Common myeloid progenitor, CD34-positive (primary cell): Measurements from ENCODE around the gene ADIRF.
A peak's percentile ranks its signal among the peaks of the same experiment; 100 is the strongest.
"Not testable (repeated sequence)": the region's sequence is repeated elsewhere in the genome, so short reads cannot be mapped to it uniquely, and the experiment has no call there.

Experiments used
- CTCF ChIA-PET: fragments of 350-600 bp; sonication (Branson Sonifier 250); formaldehyde crosslinking; loops from one replicate; lab custom pipeline; 2021; ENCODE audit warnings: antibody characterized with exemption; lab: Charles Lee
- POLR2A ChIA-PET: fragments of 350-600 bp; sonication (Branson Sonifier 250); formaldehyde crosslinking; loops from one replicate; lab custom pipeline; 2021; ENCODE audit warnings: antibody characterized with exemption; lab: Charles Lee
- DNase-seq, 3 donors: peaks; one replicate each; pipeline versions ENCODE4 v3.0.0 to v3.0.0-alpha.2; 2013
- H3K27ac ChIP-seq, 2 experiments: 1 replicate in 1 of 2; 2 replicates in 1 of 2; pipeline ENCODE4 v1.7.0; 2013; ENCODE audit warnings: inconsistent platforms in 2 of 2, low read length in 2 of 2, mild to moderate bottlenecking in 2 of 2, low read depth in 1 of 2, moderate library complexity in 1 of 2; ENCODE audit not compliant: severe bottlenecking in 2 of 2, insufficient read depth in 1 of 2, poor library complexity in 1 of 2
- H3K27me3 ChIP-seq, 5 experiments: replicated peaks in 2 of 5; 1 replicate in 3 of 5; 2 replicates in 2 of 5; pipeline versions ENCODE4 v1.6.1 to v1.7.0; 2013; ENCODE audit warnings: low read length in 4 of 5, mild to moderate bottlenecking in 2 of 5, moderate library complexity in 2 of 5, inconsistent platforms in 1 of 5; ENCODE audit not compliant: insufficient read depth in 5 of 5, control insufficient read depth in 4 of 5
- H3K36me3 ChIP-seq, 4 experiments: 1 replicate in 2 of 4; 2 replicates in 2 of 4; pipeline versions ENCODE4 v1.6.1 to v1.7.0; 2013; ENCODE audit warnings: low read length in 3 of 4, control low read depth in 1 of 4, mild to moderate bottlenecking in 1 of 4; ENCODE audit not compliant: control insufficient read depth in 4 of 4, insufficient read depth in 4 of 4
- H3K4me1 ChIP-seq, 4 experiments: 1 replicate in 3 of 4; 2 replicates in 1 of 4; pipeline versions ENCODE4 v1.6.1 to v1.7.1; 2013; ENCODE audit warnings: low read length in 3 of 4, mild to moderate bottlenecking in 3 of 4, control low read depth in 1 of 4, inconsistent platforms in 1 of 4, moderate library complexity in 1 of 4; ENCODE audit not compliant: control insufficient read depth in 4 of 4, insufficient read depth in 4 of 4; ENCODE audit errors: control extremely low read depth in 1 of 4
- H3K4me3 ChIP-seq, 7 experiments: 1 replicate in 4 of 7; 2 replicates in 3 of 7; pipeline versions ENCODE4 v1.5.1 to v1.7.0; 2013; ENCODE audit warnings: mild to moderate bottlenecking in 7 of 7, low read length in 6 of 7, moderate library complexity in 6 of 7, inconsistent platforms in 2 of 7, low read depth in 2 of 7, control low read depth in 1 of 7; ENCODE audit not compliant: insufficient read depth in 4 of 7, control insufficient read depth in 1 of 7; ENCODE audit errors: extremely low read depth in 1 of 7
- H3K9me3 ChIP-seq, 5 experiments: 1 replicate in 4 of 5; 2 replicates in 1 of 5; pipeline versions ENCODE4 v1.6.1 to v1.7.1; 2013; ENCODE audit warnings: low read length in 4 of 5, mild to moderate bottlenecking in 2 of 5, inconsistent platforms in 1 of 5, low read depth in 1 of 5, moderate library complexity in 1 of 5; ENCODE audit not compliant: control insufficient read depth in 4 of 5, insufficient read depth in 2 of 5; ENCODE audit errors: control extremely low read depth in 1 of 5
- WGBS: methylation state at CpG from one replicate; pipeline ENCODE4 v1.1.5; 2013; ENCODE audit not compliant: insufficient coverage; 5-methylcytosine and 5-hydroxymethylcytosine counted together

Gene ADIRF

DNA sequence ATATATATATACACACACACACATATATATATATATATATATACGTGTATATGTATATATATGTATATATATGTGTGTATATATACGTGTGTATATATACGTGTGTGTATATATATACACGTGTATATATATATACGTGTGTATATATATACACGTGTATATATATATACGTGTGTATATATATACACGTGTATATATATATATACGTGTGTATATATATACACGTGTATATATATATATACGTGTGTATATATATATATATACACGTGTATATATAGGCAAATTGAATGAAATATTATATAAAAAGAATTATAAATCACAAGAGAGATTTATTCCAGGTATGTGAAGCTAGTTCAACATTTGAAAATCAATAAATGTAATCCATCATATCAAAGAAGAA is 23.1 kb downstream of the ADIRF start:
- H3K27ac ChIP-seq, H3K4me3 ChIP-seq, DNase-seq, H3K4me1 ChIP-seq, H3K9me3 ChIP-seq, H3K27me3 ChIP-seq, CTCF ChIA-PET, H3K36me3 ChIP-seq: not testable (repeated sequence)
- POLR2A ChIA-PET, result interaction anchor here (0.7 kb wide), 1 partner anchor 35 kb away, joined by 3 read pairs; no protein-coding TSS in a partner anchor
- WGBS, result no CpG with 5 or more reads among the region's 12 CpGs

- Histone ChIP-seq H3K27me3 (no peaks in the 10 kb centered on the region), H3K4me1 (no peaks in the 10 kb centered on the region), H3K4me3 (no peak overlapping the region), H3K9me3 (no peaks in the 10 kb centered on the region), H3K36me3 (no peaks in the 10 kb centered on the region), H3K27ac (no peak overlapping the region)
- POLR2A ChIA-PET, result no interaction called here
- no peak for DNase-seq
- CTCF ChIA-PET, result no interaction called here
Observed at GRCh38 chr10:86992456-86992855, 24.2 kb downstream of the ADIRF start.

DNA sequence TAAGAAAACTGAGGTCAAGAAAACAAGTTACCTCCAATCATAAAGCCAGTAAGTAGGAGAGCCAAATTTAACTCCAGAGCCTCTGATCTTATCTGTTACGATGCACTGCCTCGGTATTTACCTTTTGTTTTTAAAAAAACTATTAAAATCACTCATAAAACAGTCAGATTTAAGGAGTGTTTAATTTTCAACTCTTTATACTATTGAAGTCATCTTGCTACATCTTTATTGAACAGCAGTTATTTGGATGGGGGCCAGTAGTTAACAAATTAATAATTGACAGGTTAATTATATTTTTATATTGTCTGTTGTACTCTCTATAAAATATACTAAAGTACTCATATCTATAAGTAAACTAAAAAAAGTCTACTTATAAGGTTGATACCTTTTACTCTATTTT is 24.6 kb downstream of the ADIRF start:
- no peak overlapping the region for H3K4me3 ChIP-seq
- CTCF ChIA-PET, result no interaction called here
- POLR2A ChIA-PET, result no interaction called here
- H3K9me3 ChIP-seq, result no peaks in the 10 kb centered on the region
- DNase-seq, result no peak
- no peaks in the 10 kb centered on the region for H3K36me3 ChIP-seq
- no peak overlapping the region for H3K27ac ChIP-seq
- no CpG with 5 or more reads among the region's 2 CpGs for WGBS
- no peaks in the 10 kb centered on the region for H3K4me1 ChIP-seq
- H3K27me3 ChIP-seq, result no peaks in the 10 kb centered on the region

DNA sequence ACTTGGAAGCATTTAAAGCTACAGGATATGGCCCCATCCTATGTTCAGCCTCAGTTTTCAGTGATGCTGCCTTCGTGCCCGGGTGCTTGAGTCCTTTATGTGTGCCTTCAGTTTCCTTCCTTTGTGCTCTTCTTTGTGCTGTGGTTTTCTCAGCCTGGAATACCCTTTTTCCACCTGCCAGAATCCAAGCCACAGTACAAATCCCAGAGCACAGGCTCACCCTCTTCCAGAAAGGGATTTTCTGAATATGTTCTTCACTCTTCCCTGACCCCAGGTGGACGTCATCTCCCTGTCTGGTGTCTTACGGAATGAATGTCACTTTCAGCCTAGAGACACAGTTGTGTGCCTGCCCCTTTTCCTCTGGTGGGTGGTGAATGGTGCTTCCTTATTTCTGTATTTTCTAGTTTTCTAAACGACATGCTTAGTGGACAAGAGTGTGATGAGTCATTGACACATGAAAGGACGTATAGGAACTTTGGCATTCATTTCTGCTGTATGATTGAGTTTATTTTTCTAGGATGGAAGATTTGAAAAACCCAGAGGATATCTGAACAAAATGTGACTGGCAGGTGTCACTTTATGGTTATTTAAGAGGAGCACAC is 31.6 kb downstream of the ADIRF start:
- POLR2A ChIA-PET, H3K9me3 ChIP-seq, CTCF ChIA-PET, H3K27me3 ChIP-seq, H3K4me1 ChIP-seq, H3K27ac ChIP-seq, H3K4me3 ChIP-seq, H3K36me3 ChIP-seq: not testable (repeated sequence)
- 62% methylated on average over 5 of the region's 6 CpGs for WGBS
- DNase-seq, result peak in 2 of 3 donors; percentile 26 to 43

- peaks cover 0 to 2% (median 0%) of the 10 kb centered on the region in 4 experiments for H3K4me1 ChIP-seq
- no peak overlapping the region for H3K27ac ChIP-seq
- H3K9me3 ChIP-seq, result no peaks in the 10 kb centered on the region
- ChIA-PET CTCF (no interaction called here), POLR2A (no interaction called here)
- no peaks in the 10 kb centered on the region for H3K36me3 ChIP-seq
- 83% methylated on average over 1 of the region's 3 CpGs for WGBS
- DNase-seq, result no peak
- H3K27me3 ChIP-seq, result no peaks in the 10 kb centered on the region
- no peak overlapping the region for H3K4me3 ChIP-seq
Observed at GRCh38 chr10:87000491-87000890, 32.2 kb downstream of the ADIRF start.

GRCh38 chr10:87007124-87007523 is 38.8 kb downstream of the ADIRF start:
- H3K27ac ChIP-seq, POLR2A ChIA-PET, H3K4me3 ChIP-seq, H3K36me3 ChIP-seq, CTCF ChIA-PET, H3K4me1 ChIP-seq, H3K9me3 ChIP-seq, H3K27me3 ChIP-seq, DNase-seq: not testable (repeated sequence)
- WGBS, result no CpG with 5 or more reads among the region's 1 CpG

DNA sequence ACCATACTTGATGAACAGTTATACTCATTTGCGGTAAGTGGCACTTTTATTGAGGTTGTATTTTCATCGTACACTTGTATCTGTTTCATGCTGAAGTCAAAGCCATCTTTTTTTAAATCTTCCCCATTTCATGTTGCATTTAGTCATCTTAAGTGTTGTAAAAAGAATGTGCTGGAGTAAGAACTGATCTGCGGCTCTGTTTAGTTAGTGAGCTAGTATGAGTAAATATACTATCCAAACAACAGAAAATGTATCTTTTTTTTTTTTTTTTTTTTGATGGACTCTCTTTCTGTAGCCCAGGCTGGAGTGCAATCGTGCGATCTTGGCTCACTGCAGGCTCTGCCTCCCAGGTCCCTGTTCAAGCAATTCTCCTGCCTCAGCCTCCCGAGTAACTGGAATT is 39.4 kb downstream of the ADIRF start:
- H3K4me1 ChIP-seq, H3K27me3 ChIP-seq, POLR2A ChIA-PET, H3K36me3 ChIP-seq, H3K4me3 ChIP-seq, DNase-seq, H3K9me3 ChIP-seq, H3K27ac ChIP-seq, CTCF ChIA-PET: not testable (repeated sequence)
- no CpG with 5 or more reads among the region's 6 CpGs for whole genome bisulfite sequencing
